GM23338 (cell line): ENCODE data around the gene TYMP. TPM values are rescaled to one million over a fixed set of nuclear protein-coding genes. Genes with fewer than 3 reads are reported as not detected.
A peak's percentile ranks its signal among the peaks of the same experiment; 100 is the strongest.

Experiments used
- ATAC-seq: fragments of 200-7000 bp; cut with Tn5 transposase; 3 replicates; pipeline ENCODE4 v1.9.1; 2020
- DNase-seq: peaks from one replicate; pipeline ENCODE4 v3.0.0-alpha.2; 2015; ENCODE audit warnings: low spot score
- H2AFZ ChIP-seq: fragments of 200-600 bp; sonication (generic); 2 replicates; pipeline ENCODE4 v1.8.0; 2016; ENCODE audit warnings: antibody characterized with exemption, mild to moderate bottlenecking, moderate library complexity
- H3F3A ChIP-seq: fragments of 200-600 bp; sonication (generic); replicated peaks from 2 replicates; pipeline ENCODE4 v1.8.0; 2017; ENCODE audit warnings: antibody characterized with exemption, mixed run types, low read depth
- H3K27ac ChIP-seq: fragments of 200-600 bp; sonication (generic); 2 replicates; pipeline ENCODE4 v1.6.1; 2016; ENCODE audit warnings: low read depth
- H3K27me3 ChIP-seq: fragments of 200-600 bp; sonication (generic); 2 replicates; pipeline ENCODE4 v1.8.0; 2016; ENCODE audit warnings: mild to moderate bottlenecking, mixed run types, moderate library complexity; ENCODE audit not compliant: insufficient read depth
- H3K36me3 ChIP-seq: fragments of 200-600 bp; sonication (generic); 2 replicates; pipeline ENCODE4 v1.8.0; 2016; ENCODE audit warnings: mild to moderate bottlenecking; ENCODE audit not compliant: insufficient read depth
- H3K4me1 ChIP-seq: fragments of 200-600 bp; sonication (generic); 2 replicates; pipeline ENCODE4 v1.8.0; 2016; ENCODE audit warnings: mild to moderate bottlenecking, moderate library complexity; ENCODE audit not compliant: insufficient read depth
- H3K4me2 ChIP-seq: fragments of 200-600 bp; sonication (generic); 2 replicates; pipeline ENCODE4 v1.7.1; 2017; ENCODE audit warnings: mixed run types
- H3K4me3 ChIP-seq: fragments of 200-600 bp; sonication (generic); 2 replicates; pipeline ENCODE4 v1.6.1; 2016; ENCODE audit warnings: mixed run types
- H3K79me2 ChIP-seq: fragments of 200-600 bp; sonication (generic); replicated peaks from 2 replicates; pipeline ENCODE4 v1.8.0; 2017; ENCODE audit warnings: mild to moderate bottlenecking; ENCODE audit not compliant: insufficient read depth
- H3K9me2 ChIP-seq: fragments of 200-600 bp; sonication (generic); 2 replicates; pipeline ENCODE4 v1.8.0; 2017; ENCODE audit not compliant: insufficient read depth
- H4K20me1 ChIP-seq: fragments of 200-600 bp; sonication (generic); replicated peaks from 2 replicates; pipeline ENCODE4 v1.8.0; 2017; ENCODE audit warnings: mild to moderate bottlenecking; ENCODE audit not compliant: insufficient read depth
- H3K27ac Mint-ChIP-seq: 2 replicates; pipeline ENCODE4 v1.8.0; 2020; ENCODE audit warnings: inconsistent platforms, mild to moderate bottlenecking, moderate library complexity, mixed read lengths
- H3K27me3 Mint-ChIP-seq: 3 replicates; pipeline ENCODE4 v1.8.0; 2022; ENCODE audit warnings: low read depth, mild to moderate bottlenecking, moderate library complexity, mixed read lengths, inconsistent platforms; ENCODE audit not compliant: insufficient read depth, poor library complexity
- H3K36me3 Mint-ChIP-seq: 3 replicates; pipeline ENCODE4 v1.8.0; 2021; ENCODE audit warnings: low read depth, mild to moderate bottlenecking, inconsistent platforms, moderate library complexity, mixed read lengths
- H3K4me1 Mint-ChIP-seq: 3 replicates; pipeline ENCODE4 v1.8.0; 2020; ENCODE audit warnings: mild to moderate bottlenecking, inconsistent platforms, mixed read lengths
- H3K4me3 Mint-ChIP-seq: 3 replicates; pipeline ENCODE4 v1.8.0; 2021; ENCODE audit warnings: moderate library complexity, mild to moderate bottlenecking, inconsistent platforms, mixed read lengths
- H3K9me3 Mint-ChIP-seq: 3 replicates; pipeline ENCODE4 v1.8.0; 2020; ENCODE audit warnings: moderate library complexity, mild to moderate bottlenecking, inconsistent platforms, mixed read lengths
- CTCF ChIP-seq, 2 experiments: fragments of 200-600 bp in 1 of 2; sonication (generic) in 1 of 2; conservative IDR thresholded peaks; 2 replicates each; pipeline versions ENCODE4 v1.5.1 to v1.6.1; 2016 to 2017; ENCODE audit warnings: antibody characterized with exemption in 2 of 2, low read depth in 2 of 2, mild to moderate bottlenecking in 2 of 2, moderate library complexity in 1 of 2
- ETS1 ChIP-seq: IDR thresholded peaks from 2 replicates; pipeline ENCODE4 v1.6.1; 2016; ENCODE audit warnings: antibody characterized with exemption
- polyA plus RNA-seq: library from polyadenylated mRNA; unstranded; fragments of >200 nt; fragmentation: Nextera tagmentation; extraction: Ambion mirVana; gene quantifications from 2 replicates; pipeline ENCODE4 v1.2.1, GENCODE V29; 2016
- total RNA-seq: library from RNA; depleted of rRNA; stranded (reverse); fragments of >200 nt; shearing (Covaris generic); gene quantifications from 2 replicates; pipeline ENCODE4 v1.2.3, GENCODE V29; 2014

Gene TYMP
- total and polyA plus RNA-seq, 2 experiments from 2014 or later, result 0.28 to 1.8 TPM

- DNase-seq, result peak; percentile 47
- Histone ChIP-seq H4K20me1 (peaks cover 2% of the 10 kb centered on the region), H3F3A (0 out of 2 replicates have a peak, but pooled peaks cover 1% of the 10 kb centered on the region), H3K36me3 (no peaks in the 10 kb centered on the region), H3K79me2 (peaks cover 2% of the 10 kb centered on the region), H3K4me2 (no peak overlapping the region), H3K9me2 (no peaks in the 10 kb centered on the region), H2AFZ (no peak overlapping the region), H3K27me3 (no peaks in the 10 kb centered on the region), H3K4me3 (no peak overlapping the region), H3K27ac (no peak overlapping the region), H3K4me1 (peaks cover 1% of the 10 kb centered on the region)
- Mint-ChIP-seq H3K4me3 (no peak overlapping the region), H3K27me3 (peaks cover 13% of the 10 kb centered on the region), H3K4me1 (peaks cover 2% of the 10 kb centered on the region), H3K27ac (no peak overlapping the region), H3K9me3 (no peaks in the 10 kb centered on the region), H3K36me3 (no peaks in the 10 kb centered on the region; the same call in 2 of the 3 replicates)
- TF ChIP-seq ETS1 (no peak), CTCF (conservative IDR thresholded peaks at IDR 0.05; ENCODE audit: low read depth in 2 of 2) (peak in 1 of 2 experiments; percentile 42; a peak in 2 of 4 replicates)
- ATAC-seq, result peak; percentile 9
Observed at GRCh38 chr22:50503475-50504145, 26.2 kb downstream of the TYMP start.

GRCh38 chr22:50502628-50503474 lies 27.0 kb downstream of the TYMP start:
- peaks cover 14% of the 10 kb centered on the region for H3K27me3 Mint-ChIP-seq
- no peak overlapping the region for H3K4me3 Mint-ChIP-seq
- no peaks in the 10 kb centered on the region for H3K9me3 Mint-ChIP-seq
- ATAC-seq (no peak), DNase-seq (no peak)
- H3K36me3 ChIP-seq, result no peaks in the 10 kb centered on the region
- no peaks in the 10 kb centered on the region for H3K27me3 ChIP-seq
- H3K27ac Mint-ChIP-seq, result no peak overlapping the region
- H3K79me2 ChIP-seq, result no peaks in the 10 kb centered on the region
- no peaks in the 10 kb centered on the region for H3K9me2 ChIP-seq
- H3K4me1 Mint-ChIP-seq, result peaks cover 3% of the 10 kb centered on the region; the same call in 2 of the 3 replicates
- no peaks in the 10 kb centered on the region for H3K4me1 ChIP-seq
- no peak overlapping the region for H2AFZ ChIP-seq
- no peaks in the 10 kb centered on the region for H4K20me1 ChIP-seq
- no peak overlapping the region for H3K27ac ChIP-seq
- TF ChIP-seq ETS1, result no peak
- no peak overlapping the region for H3K4me2 ChIP-seq
- no peaks in the 10 kb centered on the region; the same call in 2 of the 3 replicates for H3K36me3 Mint-ChIP-seq
- H3F3A ChIP-seq, result peaks cover 5% of the 10 kb centered on the region; the same call in 1 of the 2 replicates
- no peak overlapping the region for H3K4me3 ChIP-seq
